Ascending aorta (tissue), 2 donors: ENCODE results near the gene PDE7B. TPM values are rescaled to one million over a fixed set of nuclear protein-coding genes. Genes with fewer than 3 reads are reported as not detected.

ENCODE experiments used
- DNase-seq, 2 donors: peaks; one replicate each; pipeline ENCODE4 v3.0.0-alpha.2; 2019; ENCODE audit warnings: low spot score in 2 of 2
- H3K27ac ChIP-seq, 2 donors: fragments of 200-600 bp; sonication (generic); one replicate each; pipeline ENCODE4 v1.5.1; 2016 to 2017; ENCODE audit warnings: mild to moderate bottlenecking in 1 of 2
- H3K27me3 ChIP-seq: fragments of 200-600 bp; sonication (generic); one replicate; pipeline ENCODE4 v1.5.1; 2017
- H3K36me3 ChIP-seq, 2 donors: fragments of 200-600 bp; sonication (generic); one replicate each; pipeline ENCODE4 v1.5.1; 2016
- H3K4me1 ChIP-seq, 2 donors: fragments of 200-600 bp; sonication (generic); one replicate each; pipeline ENCODE4 v1.5.1; 2016 to 2017; ENCODE audit warnings: mild to moderate bottlenecking in 1 of 2
- H3K4me3 ChIP-seq, 2 donors: fragments of 200-600 bp; sonication (generic); one replicate each; pipeline ENCODE4 v1.5.1; 2016 to 2017; ENCODE audit warnings: mild to moderate bottlenecking in 1 of 2
- H3K9me3 ChIP-seq, 2 donors: fragments of 200-600 bp; sonication (generic); one replicate each; pipeline ENCODE4 v1.5.1; 2016
- CTCF ChIP-seq, 3 experiments: fragments of 200-600 bp in 2 of 3; fragments of 450-650 bp in 1 of 3; sonication (generic) in 2 of 3; IDR thresholded peaks; one replicate each; pipeline ENCODE4 v1.5.1; 2016 to 2019; ENCODE audit warnings: antibody characterized with exemption in 3 of 3, mild to moderate bottlenecking in 1 of 3, moderate library complexity in 1 of 3
- intact Hi-C: fragments of 100-400 bp; cut with DNase I; formaldehyde crosslinking; loops from one replicate; pipeline ENCODE4 v1.15.1; 2023
- total RNA-seq: library from RNA; depleted of rRNA; stranded (reverse); fragments of >200 nt; gene quantifications from one replicate; pipeline ENCODE4 v1.1.0, GENCODE V29; 2016

The PDE7B gene
- total RNA-seq, 1 donor from 2014 or later = 6.0 TPM

- no peak for TF ChIP-seq CTCF (IDR thresholded peaks at IDR 0.05)
- peaks cover 0 to 15% of the 10 kb centered on the region in 2 donors for H3K4me1 ChIP-seq
- no peaks in the 10 kb centered on the region for H3K36me3 ChIP-seq
- intact Hi-C loops = no loop called here
- H3K27ac ChIP-seq = no peak overlapping the region
- H3K27me3 ChIP-seq = no peaks in the 10 kb centered on the region
- DNase-seq = no peak
- H3K9me3 ChIP-seq = no peaks in the 10 kb centered on the region
- no peak overlapping the region for H3K4me3 ChIP-seq
Observed at GRCh38 chr6:135920689-135921088, 69.2 kb downstream of the PDE7B start.

- intact Hi-C loops = no loop called here
- TF ChIP-seq CTCF (IDR thresholded peaks at IDR 0.05) = no peak
- Histone ChIP-seq H3K4me3 (no peak overlapping the region), H3K9me3 (no peaks in the 10 kb centered on the region), H3K27me3 (no peaks in the 10 kb centered on the region), H3K4me1 (peaks cover 0 to 15% of the 10 kb centered on the region in 2 donors), H3K36me3 (no peaks in the 10 kb centered on the region), H3K27ac (peak overlapping the region in 1 of 2 donors; percentile 2)
- no peak for DNase-seq
Observed at GRCh38 chr6:135921188-135921587, 69.7 kb downstream of the PDE7B start.

- no peak for DNase-seq
- H3K27me3 ChIP-seq = no peaks in the 10 kb centered on the region
- H3K4me1 ChIP-seq = peaks cover 0 to 15% of the 10 kb centered on the region in 2 donors
- intact Hi-C loops = no loop called here
- no peak overlapping the region for H3K4me3 ChIP-seq
- H3K9me3 ChIP-seq = no peaks in the 10 kb centered on the region
- no peak for TF ChIP-seq CTCF (IDR thresholded peaks at IDR 0.05)
- H3K27ac ChIP-seq = peak overlapping the region in 1 of 2 donors; percentile 18
- no peaks in the 10 kb centered on the region for H3K36me3 ChIP-seq
Observed at GRCh38 chr6:135922174-135922573, 70.7 kb downstream of the PDE7B start.

GRCh38 chr6:135922746-135923145 is 71.2 kb downstream of the PDE7B start:
- H3K27ac ChIP-seq = no peak overlapping the region
- no peak overlapping the region for H3K4me3 ChIP-seq
- DNase-seq = no peak
- no peaks in the 10 kb centered on the region for H3K36me3 ChIP-seq
- H3K9me3 ChIP-seq = no peaks in the 10 kb centered on the region
- no peak for TF ChIP-seq CTCF (IDR thresholded peaks at IDR 0.05)
- H3K27me3 ChIP-seq = no peaks in the 10 kb centered on the region
- H3K4me1 ChIP-seq = peaks cover 0 to 15% of the 10 kb centered on the region in 2 donors
- intact Hi-C loops = no loop called here

- Histone ChIP-seq H3K9me3 (no peaks in the 10 kb centered on the region), H3K36me3 (no peaks in the 10 kb centered on the region), H3K27me3 (no peaks in the 10 kb centered on the region), H3K4me1 (peaks cover 0 to 7% of the 10 kb centered on the region in 2 donors), H3K27ac (no peak overlapping the region), H3K4me3 (no peak overlapping the region)
- no peak for TF ChIP-seq CTCF (IDR thresholded peaks at IDR 0.05)
- intact Hi-C loops = no loop called here
- no peak for DNase-seq
Observed at GRCh38 chr6:135932651-135933050, 81.2 kb downstream of the PDE7B start.
